OCI-LY7 (cell line): ENCODE data around the gene LRRC40. TPM values are rescaled to one million over a fixed set of nuclear protein-coding genes. Genes with fewer than 3 reads are reported as not detected.

Experiments used
- BruUV-seq: library from RNA; stranded (reverse); fragments of 400-500 nt; replicated peaks from 2 replicates; lab custom pipeline; 2021; lab: Mats Ljungman, UMichigan
- CTCF ChIA-PET: fragments of 300-600 bp; sonication (Branson Sonifier 250); formaldehyde crosslinking; loops from one replicate; lab custom pipeline; 2022; ENCODE audit warnings: antibody characterized with exemption; ENCODE audit not compliant: unreplicated experiment; lab: Charles Lee
- POLR2A ChIA-PET: fragments of 300-600 bp; sonication (Branson Sonifier 250); formaldehyde crosslinking; loops from one replicate; lab custom pipeline; 2022; ENCODE audit warnings: antibody characterized with exemption; lab: Charles Lee
- DNase-seq: peaks from one replicate; pipeline ENCODE4 v3.0.0-alpha.2; 2015; ENCODE audit warnings: low spot score
- H2AFZ ChIP-seq: fragments of 200-600 bp; sonication (generic), shearing (Covaris generic); 2 replicates; pipeline ENCODE4 v1.6.1; 2014; ENCODE audit warnings: mild to moderate bottlenecking, antibody characterized with exemption, low read length, moderate library complexity
- H3K27ac ChIP-seq: fragments of 200-600 bp; sonication (generic); 2 replicates; pipeline ENCODE4 v1.5.1; 2014; ENCODE audit warnings: mixed run types, low read depth, mild to moderate bottlenecking, moderate library complexity, low read length, inconsistent platforms; ENCODE audit not compliant: poor library complexity, severe bottlenecking
- H3K36me3 ChIP-seq: fragments of 200-600 bp; sonication (generic); 2 replicates; pipeline ENCODE4 v1.6.1; 2014; ENCODE audit warnings: mild to moderate bottlenecking, antibody characterized with exemption, low read length, moderate library complexity, mixed read lengths; ENCODE audit not compliant: insufficient read depth
- H3K4me1 ChIP-seq: fragments of 200-600 bp; sonication (generic); 2 replicates; pipeline ENCODE4 v1.5.1; 2014; ENCODE audit warnings: mild to moderate bottlenecking, low read length; ENCODE audit not compliant: insufficient read depth, poor library complexity, severe bottlenecking
- H3K4me2 ChIP-seq: fragments of 200-600 bp; sonication (generic); 2 replicates; pipeline ENCODE4 v1.6.1; 2014; ENCODE audit warnings: mild to moderate bottlenecking, low read length
- H3K4me3 ChIP-seq: fragments of 200-600 bp; sonication (generic); 2 replicates; pipeline ENCODE4 v1.5.1; 2014; ENCODE audit warnings: mild to moderate bottlenecking, low read depth, low read length; ENCODE audit not compliant: poor library complexity, severe bottlenecking
- H3K79me2 ChIP-seq: fragments of 200-600 bp; sonication (generic); 2 replicates; pipeline ENCODE4 v1.6.1; 2016; ENCODE audit warnings: low read depth, mild to moderate bottlenecking, low read length, moderate library complexity, mixed read lengths; ENCODE audit not compliant: insufficient read depth
- H3K9me2 ChIP-seq: fragments of 200-600 bp; sonication (generic); 2 replicates; pipeline ENCODE4 v1.6.1; 2016; ENCODE audit warnings: mild to moderate bottlenecking, low read length, mixed read lengths; ENCODE audit not compliant: insufficient read depth
- H3K9me3 ChIP-seq: fragments of 200-600 bp; sonication (generic); 2 replicates; pipeline ENCODE4 v1.6.1; 2014; ENCODE audit warnings: mild to moderate bottlenecking, mixed run types, low read length, mixed read lengths
- H4K20me1 ChIP-seq: fragments of 200-600 bp; sonication (generic); 2 replicates; pipeline ENCODE4 v1.6.1; 2014; ENCODE audit warnings: mild to moderate bottlenecking, antibody characterized with exemption, low read length, moderate library complexity, mixed read lengths; ENCODE audit not compliant: insufficient read depth
- CTCF ChIP-seq: fragments of 200-600 bp; sonication (generic); conservative IDR thresholded peaks from 2 replicates; pipeline ENCODE4 v1.5.1; 2014; ENCODE audit warnings: mild to moderate bottlenecking, antibody characterized with exemption, low read length, moderate library complexity, mixed read lengths
- EZH2phosphoT487 ChIP-seq: fragments of 200-600 bp; sonication (generic); IDR thresholded peaks from 2 replicates; pipeline ENCODE4 v1.6.1; 2018; ENCODE audit warnings: low read depth, borderline replicate concordance, mild to moderate bottlenecking, mixed run types, antibody characterized with exemption, low read length, moderate library complexity, mixed read lengths
- intact Hi-C: fragments of 100-400 bp; cut with micrococcal nuclease; formaldehyde crosslinking; loops from one replicate; pipeline ENCODE4 v1.10.0; 2022; ENCODE audit not compliant: unreplicated experiment
- total RNA-seq, 2 experiments: library from RNA; depleted of rRNA in 1 of 2; stranded (reverse); fragments of >200 nt in 1 of 2; shearing (Covaris generic) in 1 of 2; gene quantifications; 2 replicates each; pipeline ENCODE4 v1.2.3, GENCODE V29; 2014 to 2022

Gene LRRC40
- total RNA-seq, 2 experiments from 2014 or later = 20.3 to 22.0 TPM

- H3K9me2 ChIP-seq = no peaks in the 10 kb centered on the region
- TF ChIP-seq CTCF (no peak), EZH2phosphoT487 (no peak)
- no TSS peak for BruUV-seq
- no peaks in the 10 kb centered on the region for H3K4me1 ChIP-seq
- intact Hi-C loops = no loop called here
- H4K20me1 ChIP-seq = no peaks in the 10 kb centered on the region
- ChIA-PET POLR2A (interaction anchor here (0.5 kb wide), 1 partner anchor 52 kb away, joined by 3 read pairs; no protein-coding TSS in a partner anchor), CTCF (interaction anchor here (0.5 kb wide), 1 partner anchor 1252 kb away, joined by 3 read pairs; no protein-coding TSS in a partner anchor)
- H3K79me2 ChIP-seq = no peaks in the 10 kb centered on the region
- DNase-seq = no peak
- H3K36me3 ChIP-seq = no peaks in the 10 kb centered on the region
- no peaks in the 10 kb centered on the region for H3K9me3 ChIP-seq
- no peak overlapping the region for H3K4me3 ChIP-seq
- H3K27ac ChIP-seq = no peak overlapping the region
- no peak overlapping the region for H3K4me2 ChIP-seq
- no peak overlapping the region for H2AFZ ChIP-seq
Measured at GRCh38 chr1:70109241-70109640, 96.1 kb downstream of the LRRC40 start.

- no peaks in the 10 kb centered on the region for H3K9me3 ChIP-seq
- no peaks in the 10 kb centered on the region for H3K79me2 ChIP-seq
- no peak for DNase-seq
- no peak overlapping the region for H3K4me3 ChIP-seq
- no TSS peak for BruUV-seq
- no peaks in the 10 kb centered on the region for H3K36me3 ChIP-seq
- no peak overlapping the region for H3K4me2 ChIP-seq
- no peak overlapping the region for H3K27ac ChIP-seq
- no peaks in the 10 kb centered on the region for H3K9me2 ChIP-seq
- TF ChIP-seq EZH2phosphoT487 (no peak), CTCF (no peak)
- no peak overlapping the region for H2AFZ ChIP-seq
- intact Hi-C loops = no loop called here
- H4K20me1 ChIP-seq = no peaks in the 10 kb centered on the region
- ChIA-PET CTCF (no interaction called here), POLR2A (interaction anchor here (1.0 to 2.2 kb wide), 5 partner anchors 9 to 105 kb away, joined by 3 to 12 read pairs (median 5); no protein-coding TSS in a partner anchor)
- H3K4me1 ChIP-seq = no peaks in the 10 kb centered on the region
Measured at GRCh38 chr1:70103770-70104169, 101.6 kb downstream of the LRRC40 start.

GRCh38 chr1:70101774-70102173 lies 103.6 kb downstream of the LRRC40 start:
- H3K4me3 ChIP-seq = no peak overlapping the region
- intact Hi-C loops = no loop called here
- no peaks in the 10 kb centered on the region for H3K9me2 ChIP-seq
- no peak overlapping the region for H3K4me2 ChIP-seq
- H3K4me1 ChIP-seq = no peaks in the 10 kb centered on the region
- no peaks in the 10 kb centered on the region for H3K79me2 ChIP-seq
- H2AFZ ChIP-seq = no peak overlapping the region
- no peak for DNase-seq
- CTCF ChIA-PET = no interaction called here
- H3K9me3 ChIP-seq = no peaks in the 10 kb centered on the region
- POLR2A ChIA-PET = interaction anchor here (1.0 kb wide), 1 partner anchor 11 kb away, joined by 3 read pairs; no protein-coding TSS in a partner anchor
- no TSS peak for BruUV-seq
- H3K27ac ChIP-seq = no peak overlapping the region
- TF ChIP-seq CTCF (no peak), EZH2phosphoT487 (no peak)
- no peaks in the 10 kb centered on the region for H3K36me3 ChIP-seq
- no peaks in the 10 kb centered on the region for H4K20me1 ChIP-seq
